ENCODE data around the gene EPHB1.

The EPHB1 gene

DNA sequence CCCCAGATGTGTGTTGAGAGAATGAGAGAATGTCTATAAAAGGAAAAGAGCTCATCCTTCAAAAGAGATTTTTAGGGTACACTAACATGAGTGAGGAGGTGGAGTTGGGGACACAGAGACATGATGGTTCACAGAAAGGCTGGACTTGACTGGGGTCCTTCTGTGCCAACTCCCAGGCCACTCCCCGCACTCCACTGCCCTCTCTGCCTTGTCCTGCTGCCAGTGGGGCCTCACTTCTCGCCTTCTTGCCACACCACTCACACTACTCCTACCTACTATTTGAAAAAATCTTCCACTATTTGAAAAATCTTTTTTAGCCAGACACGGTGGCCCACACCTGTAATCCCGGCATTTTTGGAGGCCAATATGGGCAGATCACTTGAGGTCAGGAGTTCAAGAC, 298.1 kb downstream of the EPHB1 start:
- TF ChIP-seq CTCF (IDR thresholded peaks at IDR 0.05; ENCODE audit: low read depth, low read length, missing control alignments): no peak
- H3K4me3 ChIP-seq (replicated peaks; ENCODE audit: low read depth, low read length): no peak overlapping the region
- DNase-seq (ENCODE audit: extremely low read depth, low read depth): no peak

- no peak for DNase-seq (ENCODE audit: extremely low read depth, low read depth)
- no peak for TF ChIP-seq CTCF (IDR thresholded peaks at IDR 0.05; ENCODE audit: low read depth, low read length, missing control alignments)
- no peak overlapping the region for H3K4me3 ChIP-seq (replicated peaks; ENCODE audit: low read depth, low read length)
These were observed 302.4 kb downstream of the EPHB1 start for GRCh38 chr3:135097276-135097946.

DNA sequence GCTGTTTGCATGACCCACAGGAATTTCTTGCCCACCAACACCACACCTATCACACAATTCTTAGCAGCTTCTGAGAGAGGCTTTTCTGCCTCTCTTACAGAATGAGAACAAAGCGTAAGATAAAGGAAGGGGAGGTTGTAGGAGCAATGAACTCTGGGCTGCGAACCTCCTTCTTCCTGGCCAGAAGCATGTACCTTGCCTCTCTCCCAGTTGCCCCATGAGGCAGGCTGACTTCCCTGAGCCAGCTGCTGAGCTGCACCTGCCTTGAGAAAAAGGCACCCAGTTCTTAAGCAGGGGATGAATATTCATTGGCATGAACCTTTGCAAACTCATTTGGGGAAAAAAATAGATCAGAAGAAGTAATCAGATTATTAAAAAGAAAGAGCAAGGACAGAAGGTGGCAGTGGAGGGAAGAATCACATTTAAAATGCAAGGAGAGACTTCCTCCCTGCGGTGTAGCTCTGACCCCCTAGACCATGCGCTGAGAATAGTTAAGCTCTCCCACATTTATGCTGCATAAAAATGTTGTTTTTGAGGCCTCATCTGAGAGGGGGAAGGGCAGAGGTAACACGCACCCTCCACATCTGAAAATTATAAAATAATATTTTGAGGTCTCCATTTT, 304.8 kb downstream of the EPHB1 start:
- DNase-seq (ENCODE audit: extremely low read depth, low read depth): no peak
- H3K4me3 ChIP-seq (replicated peaks; ENCODE audit: low read depth, low read length): no peak overlapping the region

DNA sequence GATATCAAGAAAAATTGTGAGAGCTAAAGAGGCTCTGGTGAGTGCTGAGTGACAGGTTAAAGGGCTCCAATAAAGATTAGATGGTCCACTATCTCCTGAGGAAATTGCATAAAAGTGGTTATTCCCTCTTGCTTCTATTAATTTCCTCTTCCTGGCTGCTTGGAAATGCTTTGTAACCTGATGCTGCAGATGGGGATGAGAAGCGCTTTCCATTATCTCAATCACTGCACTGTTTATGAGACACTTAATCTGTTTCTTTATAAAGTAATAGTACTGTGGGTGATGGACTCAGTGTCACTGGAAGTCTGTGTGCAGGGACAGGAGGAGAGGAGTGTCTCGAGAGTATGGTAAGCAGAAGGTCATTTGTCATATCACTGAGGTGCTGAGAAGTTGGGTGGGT, 305.3 kb downstream of the EPHB1 start:
- no peak for TF ChIP-seq CTCF (IDR thresholded peaks at IDR 0.05; ENCODE audit: low read depth, low read length, missing control alignments)
- no peak for DNase-seq (ENCODE audit: extremely low read depth, low read depth)
- H3K4me3 ChIP-seq (replicated peaks; ENCODE audit: low read depth, low read length): no peak overlapping the region

More for the DNA sequence above, 304.8 kb downstream of the EPHB1 start:
- TF ChIP-seq CTCF (IDR thresholded peaks at IDR 0.05; ENCODE audit: low read depth, low read length, missing control alignments): no peak

DNA sequence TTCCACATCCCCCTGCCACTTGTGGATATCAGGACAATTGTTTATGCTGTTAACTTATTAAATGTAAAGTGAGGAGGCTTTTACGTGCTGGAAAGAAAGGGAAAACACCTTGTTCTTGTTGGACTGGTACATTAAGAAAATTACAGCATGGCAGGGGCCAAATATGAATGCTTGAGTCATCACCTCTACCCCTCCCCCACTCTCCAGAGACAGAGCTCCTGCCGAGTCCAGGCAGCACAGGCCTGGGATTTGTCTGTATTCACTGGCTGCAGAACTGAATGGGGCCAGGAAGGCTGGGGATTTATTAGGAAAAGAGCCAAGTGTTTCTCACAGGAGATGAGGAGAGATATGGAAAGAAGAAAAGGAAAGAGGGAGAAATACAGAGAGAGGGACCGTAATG, 308.9 kb downstream of the EPHB1 start:
- DNase-seq (ENCODE audit: extremely low read depth, low read depth): no peak
- TF ChIP-seq CTCF (IDR thresholded peaks at IDR 0.05; ENCODE audit: low read depth, low read length, missing control alignments): no peak
- no peak overlapping the region for H3K4me3 ChIP-seq (replicated peaks; ENCODE audit: low read depth, low read length)

DNA sequence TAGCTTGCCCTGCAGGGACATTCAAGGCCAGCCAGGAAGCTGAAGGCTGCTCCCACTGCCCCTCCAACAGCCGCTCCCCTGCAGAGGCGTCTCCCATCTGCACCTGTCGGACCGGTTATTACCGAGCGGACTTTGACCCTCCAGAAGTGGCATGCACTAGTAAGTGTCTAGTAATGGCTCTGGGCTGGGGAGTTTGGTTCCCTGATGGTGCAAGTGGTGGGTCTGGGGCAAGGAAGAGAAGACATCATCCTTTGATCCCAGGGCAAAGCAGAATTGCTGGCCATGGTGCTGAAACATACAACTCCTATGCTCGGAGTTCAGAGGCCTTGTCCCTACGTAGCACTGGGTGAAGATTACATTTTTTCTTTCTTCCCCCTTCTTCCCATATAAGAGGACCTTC, 311.4 kb downstream of the EPHB1 start:
- no peak for TF ChIP-seq CTCF (IDR thresholded peaks at IDR 0.05; ENCODE audit: low read depth, low read length, missing control alignments)
- no peak overlapping the region for H3K4me3 ChIP-seq (replicated peaks; ENCODE audit: low read depth, low read length)
- DNase-seq (ENCODE audit: extremely low read depth, low read depth): peak; percentile 5
